ENCODE measurements around the gene FAM168B. TPM values are rescaled to one million over a fixed set of nuclear protein-coding genes. Genes with fewer than 3 reads are reported as not detected.

Gene FAM168B
- polyA plus RNA-seq, 1 donor (not counting 4 experiments of a cell fraction or from before 2014, with no cell fraction given): 50.8 TPM

- no peak overlapping the region for H2AFZ ChIP-seq (ENCODE audit: control insufficient read depth, low read length)
- no peak for FAIRE-seq
- dilution Hi-C loops (cut with MboI; ENCODE audit: extremely low pct_ligation_motif_present, low sequenced_read_pairs): no loop called here
- TF ChIP-seq CTCF (optimal IDR thresholded peaks at IDR 0.05 in 1 of 3, IDR thresholded peaks at IDR 0.05 in 1 of 3, conservative IDR thresholded peaks at IDR 0.05 in 1 of 3; ENCODE audit: extremely low read depth in 1 of 3, insufficient read depth in 2 of 3, low read length in 3 of 3) (no peak), EZH2 (IDR thresholded peaks at IDR 0.05; ENCODE audit: low read length) (no peak)
- H3K4me2 ChIP-seq (ENCODE audit: control insufficient read depth, extremely low read depth, insufficient read depth, low read depth, low read length): no peak overlapping the region
- no peak for DNase-seq (ENCODE audit: low read depth, low spot score)
- no peak overlapping the region for H3K9ac ChIP-seq (ENCODE audit: control insufficient read depth, extremely low read depth, insufficient read depth, low read length)
- H3K4me3 ChIP-seq (ENCODE audit: control insufficient read depth in 2 of 3, extremely low read depth in 1 of 3, insufficient read depth in 2 of 3, low read depth in 1 of 3, low read length in 3 of 3): no peak overlapping the region
- H3K79me2 ChIP-seq (ENCODE audit: control insufficient read depth, insufficient read depth, low read length): peaks cover 53% of the 10 kb centered on the region
- H4K20me1 ChIP-seq (ENCODE audit: control insufficient read depth, extremely low read depth, insufficient read depth, low read length): peaks cover 12% of the 10 kb centered on the region
- H3K9me3 ChIP-seq (ENCODE audit: control insufficient read depth, low read depth, low read length): no peaks in the 10 kb centered on the region
- H3K9me1 ChIP-seq (ENCODE audit: control insufficient read depth, extremely low read depth, insufficient read depth, low read length): no peaks in the 10 kb centered on the region
- no peaks in the 10 kb centered on the region for H3K4me1 ChIP-seq (ENCODE audit: control insufficient read depth, extremely low read depth, insufficient read depth, low read length)
- peaks cover 41% of the 10 kb centered on the region in 2 experiments for H3K36me3 ChIP-seq (ENCODE audit: control insufficient read depth in 2 of 2, extremely low read depth in 1 of 2, insufficient read depth in 2 of 2, low read length in 2 of 2)
- no peaks in the 10 kb centered on the region for H3K27me3 ChIP-seq (ENCODE audit: control insufficient read depth, extremely low read depth, insufficient read depth, low read length)
- H3K27ac ChIP-seq (ENCODE audit: control insufficient read depth, insufficient read depth, low read length): no peak overlapping the region
Observed at GRCh38 chr2:131054488-131054887, 38.8 kb downstream of the FAM168B start.

- H3K4me3 ChIP-seq (ENCODE audit: control insufficient read depth in 2 of 3, extremely low read depth in 1 of 3, insufficient read depth in 2 of 3, low read depth in 1 of 3, low read length in 3 of 3): no peak overlapping the region
- no peak overlapping the region for H3K4me2 ChIP-seq (ENCODE audit: control insufficient read depth, extremely low read depth, insufficient read depth, low read depth, low read length)
- no peaks in the 10 kb centered on the region for H3K9me3 ChIP-seq (ENCODE audit: control insufficient read depth, low read depth, low read length)
- dilution Hi-C loops (cut with MboI; ENCODE audit: extremely low pct_ligation_motif_present, low sequenced_read_pairs): no loop called here
- TF ChIP-seq CTCF (optimal IDR thresholded peaks at IDR 0.05 in 1 of 3, IDR thresholded peaks at IDR 0.05 in 1 of 3, conservative IDR thresholded peaks at IDR 0.05 in 1 of 3; ENCODE audit: extremely low read depth in 1 of 3, insufficient read depth in 2 of 3, low read length in 3 of 3): no peak
- TF ChIP-seq EZH2 (IDR thresholded peaks at IDR 0.05; ENCODE audit: low read length): no peak
- H3K36me3 ChIP-seq (ENCODE audit: control insufficient read depth in 2 of 2, extremely low read depth in 1 of 2, insufficient read depth in 2 of 2, low read length in 2 of 2): peaks cover 40 to 41% of the 10 kb centered on the region in 2 experiments
- H3K9me1 ChIP-seq (ENCODE audit: control insufficient read depth, extremely low read depth, insufficient read depth, low read length): no peaks in the 10 kb centered on the region
- H3K4me1 ChIP-seq (ENCODE audit: control insufficient read depth, extremely low read depth, insufficient read depth, low read length): no peaks in the 10 kb centered on the region
- H4K20me1 ChIP-seq (ENCODE audit: control insufficient read depth, extremely low read depth, insufficient read depth, low read length): peaks cover 8% of the 10 kb centered on the region
- H3K9ac ChIP-seq (ENCODE audit: control insufficient read depth, extremely low read depth, insufficient read depth, low read length): no peak overlapping the region
- H3K79me2 ChIP-seq (ENCODE audit: control insufficient read depth, insufficient read depth, low read length): peaks cover 36% of the 10 kb centered on the region
- H2AFZ ChIP-seq (ENCODE audit: control insufficient read depth, low read length): no peak overlapping the region
- DNase-seq (ENCODE audit: low read depth, low spot score) (no peak), FAIRE-seq (no peak)
- H3K27me3 ChIP-seq (ENCODE audit: control insufficient read depth, extremely low read depth, insufficient read depth, low read length): no peaks in the 10 kb centered on the region
- no peak overlapping the region for H3K27ac ChIP-seq (ENCODE audit: control insufficient read depth, insufficient read depth, low read length)
Observed at GRCh38 chr2:131052741-131053263, 40.5 kb downstream of the FAM168B start.

Data from keratinocyte (primary cell).